H1 (cell line): ENCODE data around the gene OMP. TPM values are rescaled to one million over a fixed set of nuclear protein-coding genes. Genes with fewer than 3 reads are reported as not detected.

Experiments used
- CBX8 ChIP-seq: fragments of 300-800, 300-1000 bp; sonication (generic); IDR thresholded peaks from 2 replicates; pipeline ENCODE4 v1.7.1; 2016; ENCODE audit warnings: low read depth, low read length, borderline replicate concordance
- CREB1 ChIP-seq: IDR thresholded peaks from 2 replicates; pipeline ENCODE4 v1.6.1; 2012; ENCODE audit warnings: inconsistent platforms
- CTCF ChIP-seq, 3 experiments: IDR thresholded peaks; 1 replicate in 2 of 3; 2 replicates in 1 of 3; pipeline versions ENCODE4 v1.5.1 to v1.6.1; 2011; ENCODE audit warnings: low read length in 3 of 3, mild to moderate bottlenecking in 3 of 3, inconsistent platforms in 2 of 3, low read depth in 1 of 3, moderate library complexity in 1 of 3; ENCODE audit not compliant: insufficient read depth in 1 of 3; ENCODE audit errors: control extremely low read depth in 1 of 3
- HDAC2 ChIP-seq, 2 experiments: fragments of 300-600 bp in 1 of 2; sonication (generic) in 1 of 2; IDR thresholded peaks; 2 replicates each; pipeline ENCODE4 v1.6.1; 2011 to 2012; ENCODE audit warnings: low read depth in 2 of 2, low read length in 2 of 2, mild to moderate bottlenecking in 2 of 2, moderate library complexity in 2 of 2, borderline replicate concordance in 1 of 2, inconsistent platforms in 1 of 2
- KDM1A ChIP-seq: fragments of 200-600, 300-600 bp; sonication (generic); IDR thresholded peaks from 2 replicates; pipeline ENCODE4 v1.7.1; 2016; ENCODE audit warnings: mild to moderate bottlenecking, low read length, borderline replicate concordance
- POLR2AphosphoS5 ChIP-seq: IDR thresholded peaks from 2 replicates; pipeline ENCODE4 v1.6.1; 2011; ENCODE audit warnings: low read depth, low read length
- RAD21 ChIP-seq, 2 experiments: IDR thresholded peaks in 1 of 2; conservative IDR thresholded peaks in 1 of 2; 2 replicates each; pipeline ENCODE4 v1.6.1; 2011; ENCODE audit warnings: low read depth in 2 of 2, low read length in 2 of 2, improper control_type of control experiment in 1 of 2, inconsistent platforms in 1 of 2, mild to moderate bottlenecking in 1 of 2, moderate library complexity in 1 of 2
- RXRA ChIP-seq: IDR thresholded peaks from 2 replicates; pipeline ENCODE4 v1.6.1; 2011; ENCODE audit warnings: low read depth, mild to moderate bottlenecking, low read length, moderate library complexity; ENCODE audit not compliant: insufficient read depth
- SRF ChIP-seq: IDR thresholded peaks from 2 replicates; pipeline ENCODE4 v1.6.1; 2011; ENCODE audit warnings: mild to moderate bottlenecking, low read depth, low read length, moderate library complexity
- TAF7 ChIP-seq: optimal IDR thresholded peaks from 2 replicates; pipeline ENCODE3; 2011; ENCODE audit warnings: low read depth, mild to moderate bottlenecking, inconsistent platforms, low read length, moderate library complexity, borderline replicate concordance
- TCF12 ChIP-seq: IDR thresholded peaks from 2 replicates; pipeline ENCODE4 v1.6.1; 2011; ENCODE audit warnings: low read depth, mild to moderate bottlenecking, low read length
- YY1 ChIP-seq: IDR thresholded peaks from 2 replicates; pipeline ENCODE4 v1.6.1; 2011; ENCODE audit warnings: low read depth, mild to moderate bottlenecking, low read length
- polyA plus RNA-seq, 7 experiments: library from polyadenylated mRNA; depleted of rRNA in 3 of 7; stranded (reverse) in 5 of 7; unstranded in 2 of 7; fragments of >200 nt in 5 of 7; fragments of 200-250 nt in 2 of 7; gene quantifications; 1 replicate in 5 of 7; 2 replicates in 1 of 7; 4 replicates in 1 of 7; pipeline versions ENCODE4 v1.2.1 to v1.2.3, GENCODE V29; 2011 to 2013; ENCODE audit warnings: missing spikeins in 2 of 7, mixed read lengths in 2 of 7
- total RNA-seq: library from RNA; stranded (reverse); fragmentation: NEBNext Ultra II Directional; extraction: Animal tissue kit (Norgen Biotek cat#: 25700); gene quantifications from 2 replicates; pipeline ENCODE4 v1.2.1, GENCODE V29; 2021
- TF ChIP-seq, protein P1 (sequence below): IDR thresholded peaks from 2 replicates; pipeline ENCODE4 v1.6.1; 2012; ENCODE audit warnings: inconsistent platforms

The OMP gene
- total and polyA plus RNA-seq, 2 of the 8 experiments (the other 6 are each of a cell fraction or from before 2014, with no cell fraction given) = not detected

- TF ChIP-seq CBX8 = no peak
- TF ChIP-seq SRF = peak; percentile 34; the same call in 1 of the 2 replicates
- TF ChIP-seq TCF12 = 0 out of 2 replicates have a peak, but pooled peaks have one; percentile 37
- TF ChIP-seq RAD21 (IDR thresholded peaks at IDR 0.05 in 1 of 2, conservative IDR thresholded peaks at IDR 0.05 in 1 of 2; ENCODE audit: low read depth in 2 of 2, low read length in 2 of 2) = peak; percentile 92 to 93
- TF ChIP-seq CREB1 = 0 out of 2 replicates have a peak, but pooled peaks have one; percentile 27
- 0 out of 4 replicates have a peak, but pooled peaks of 1 of the 2 experiments have one; percentile 25 for TF ChIP-seq HDAC2 (IDR thresholded peaks at IDR 0.05; ENCODE audit: borderline replicate concordance in 1 of 2, low read depth in 2 of 2, low read length in 2 of 2)
- TF ChIP-seq POLR2AphosphoS5 = no peak
- peak; percentile 94 for TF ChIP-seq KDM1A
- TF ChIP-seq YY1 = peak; percentile 43; the same call in 1 of the 2 replicates
- TF ChIP-seq TAF7 = peak; percentile 80
- TF ChIP-seq, protein P1, sequence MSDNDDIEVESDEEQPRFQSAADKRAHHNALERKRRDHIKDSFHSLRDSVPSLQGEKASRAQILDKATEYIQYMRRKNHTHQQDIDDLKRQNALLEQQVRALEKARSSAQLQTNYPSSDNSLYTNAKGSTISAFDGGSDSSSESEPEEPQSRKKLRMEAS = peak; percentile 66
- 0 out of 2 replicates have a peak, but pooled peaks have one; percentile 6 for TF ChIP-seq RXRA
- peak; percentile 96 to 100 (median 100) for TF ChIP-seq CTCF (IDR thresholded peaks at IDR 0.05; ENCODE audit: control extremely low read depth in 1 of 3, insufficient read depth in 1 of 3, low read depth in 1 of 3, low read length in 3 of 3)
These were observed 11.3 kb upstream of the OMP start (continued) for GRCh38 chr11:77091146-77091940.
